HG03066 (cell line): ENCODE results near the gene GBP4.

Experiments used
- ATAC-seq: cut with Tn5 transposase; IDR thresholded peaks from one replicate; pipeline ENCODE4 v1.9.1; 2021; ENCODE audit warnings: low read depth; ENCODE audit not compliant: unreplicated experiment

The GBP4 gene

DNA sequence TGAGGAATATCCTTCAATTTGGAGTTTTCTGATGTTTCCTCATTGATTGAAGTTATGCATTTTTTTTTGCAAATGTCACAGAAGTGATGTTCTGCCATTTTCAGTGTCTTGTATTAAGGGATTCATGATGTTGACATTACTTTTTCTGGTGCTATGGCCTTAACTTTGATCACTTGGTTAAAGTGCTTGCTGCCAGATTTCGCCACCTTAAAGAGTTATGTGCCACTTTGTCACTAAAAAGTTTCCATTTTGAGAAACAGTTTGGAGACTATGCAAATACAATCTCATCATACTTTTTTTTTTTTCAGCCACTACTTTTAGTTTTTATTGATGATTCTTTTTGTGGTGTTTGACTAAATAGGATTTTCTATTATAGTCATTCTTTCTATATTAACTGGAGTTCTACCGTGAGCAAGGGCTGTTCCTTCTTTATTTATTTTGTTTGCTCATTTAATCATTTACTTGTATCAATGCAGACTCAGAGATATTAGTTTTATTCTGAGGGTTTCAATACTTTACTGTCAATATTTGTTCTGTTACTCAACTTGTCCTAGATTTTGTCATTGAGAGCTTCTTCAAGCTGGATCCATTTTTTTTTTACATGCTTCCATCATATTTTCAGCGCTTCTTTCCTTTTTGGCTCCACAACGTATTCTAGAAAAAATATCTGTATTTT is 26.1 kb downstream of the GBP4 start:
- ATAC-seq, result no peak

- no peak for ATAC-seq
Observed at GRCh38 chr1:89171067-89171438, 27.7 kb downstream of the GBP4 start.

DNA sequence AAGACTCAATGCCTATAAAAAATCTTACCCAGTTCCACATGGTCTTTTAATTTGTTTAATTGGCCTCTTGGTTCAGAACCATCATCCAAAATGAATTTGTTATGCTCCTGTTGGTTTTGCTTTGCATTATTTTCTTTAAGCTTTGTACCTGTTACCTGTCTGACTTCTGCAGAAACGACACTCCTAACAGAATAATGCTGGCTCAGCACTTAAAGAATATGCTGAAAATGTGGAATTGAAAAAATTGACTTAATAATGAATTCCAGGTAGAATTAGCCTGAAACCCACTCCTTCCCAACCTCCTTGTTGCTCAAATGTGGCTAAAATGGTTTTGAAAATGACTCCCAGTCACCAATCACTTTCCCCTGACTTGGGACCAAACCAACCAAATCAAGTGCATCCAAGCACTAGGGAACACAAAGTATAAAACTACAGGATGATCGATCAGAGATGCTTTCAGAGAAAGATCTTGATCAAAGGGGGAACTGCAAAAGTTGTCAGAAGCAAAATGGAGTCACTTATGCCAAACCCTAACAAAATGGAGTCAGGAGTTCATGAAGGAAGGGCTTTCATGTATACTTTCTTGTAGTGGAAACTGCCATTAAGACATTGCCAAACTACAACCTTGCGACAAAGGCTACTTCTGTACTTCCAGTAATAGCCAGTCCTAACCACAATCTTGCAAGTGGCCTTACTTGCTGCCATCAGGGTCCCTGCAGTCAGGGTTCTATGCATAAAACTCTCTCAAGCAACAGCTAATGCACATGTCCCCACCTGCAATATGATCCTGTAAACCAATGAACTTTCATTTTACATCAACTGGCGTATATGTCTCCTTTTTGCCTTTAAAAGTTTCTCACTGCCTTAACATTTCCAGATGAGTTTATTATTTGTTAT is 28.3 kb downstream of the GBP4 start:
- no peak for ATAC-seq

DNA sequence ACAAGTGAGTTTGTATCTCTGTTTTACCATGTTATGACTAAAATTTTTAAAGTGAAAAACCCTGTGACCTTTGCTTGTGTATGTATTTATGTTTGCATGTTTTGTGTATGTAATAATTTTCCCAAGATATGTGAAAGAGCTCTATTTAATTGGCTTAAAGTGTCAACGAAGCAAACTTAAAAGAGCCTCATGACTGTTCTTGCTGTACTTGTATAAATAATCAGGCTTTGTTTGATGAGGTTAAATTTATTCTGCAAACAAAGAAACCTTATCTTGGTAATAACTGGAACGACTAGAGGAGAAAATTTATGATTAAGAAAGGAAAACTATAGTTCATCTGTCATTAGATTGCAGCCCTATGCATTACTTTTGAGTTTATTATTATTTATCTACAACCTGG is 29.6 kb downstream of the GBP4 start:
- ATAC-seq, result no peak

DNA sequence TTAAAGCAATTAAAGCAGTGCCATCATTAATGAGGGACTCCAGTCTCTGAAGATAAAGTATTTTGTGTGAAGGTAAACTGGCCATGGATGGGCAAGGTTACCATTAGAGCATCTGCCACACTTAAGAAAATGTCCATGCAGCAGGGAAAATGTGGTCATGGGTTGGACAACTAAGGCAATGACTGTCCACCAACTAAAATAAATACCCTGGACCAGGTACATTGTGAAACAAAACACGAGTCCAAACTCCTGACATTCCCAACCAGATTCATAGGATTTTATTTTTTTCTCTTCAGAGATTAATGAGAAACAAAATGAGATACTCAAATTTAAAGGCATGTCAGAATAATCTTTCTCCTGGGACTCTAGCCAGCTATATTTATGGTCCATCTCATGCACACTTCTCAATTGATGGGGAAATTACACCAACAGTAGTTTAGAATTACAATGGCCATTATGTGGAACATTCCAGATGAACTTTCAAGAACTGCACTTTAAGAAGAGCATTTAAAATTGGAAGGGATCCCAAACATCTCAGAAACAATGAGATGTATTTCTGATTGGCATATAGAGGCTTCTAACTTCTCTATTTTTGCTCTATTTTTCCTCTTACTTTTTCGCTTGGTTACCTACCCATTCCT is 31.0 kb downstream of the GBP4 start:
- ATAC-seq, result no peak

DNA sequence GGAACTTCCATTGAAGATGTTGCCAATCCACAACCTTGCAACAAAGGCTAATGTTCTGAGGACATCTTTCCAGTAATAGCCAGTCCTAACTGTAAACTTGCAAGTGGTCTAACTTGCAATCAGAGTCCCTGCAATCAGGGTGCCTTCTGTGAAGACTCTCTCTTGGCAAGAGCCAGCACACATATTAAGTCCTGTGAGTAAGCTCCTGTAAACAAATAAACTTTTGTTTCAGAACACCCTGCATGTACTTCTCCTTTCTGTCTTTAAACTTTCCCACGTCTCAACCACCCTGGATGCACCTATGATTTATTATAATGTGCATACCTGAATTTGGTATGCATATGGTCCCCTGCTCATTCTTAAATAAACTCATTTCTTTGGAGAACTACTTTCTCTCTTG is 32.0 kb downstream of the GBP4 start:
- ATAC-seq, result no peak

- ATAC-seq, result no peak
Observed at GRCh38 chr1:89165811-89166210, 32.9 kb downstream of the GBP4 start.

DNA sequence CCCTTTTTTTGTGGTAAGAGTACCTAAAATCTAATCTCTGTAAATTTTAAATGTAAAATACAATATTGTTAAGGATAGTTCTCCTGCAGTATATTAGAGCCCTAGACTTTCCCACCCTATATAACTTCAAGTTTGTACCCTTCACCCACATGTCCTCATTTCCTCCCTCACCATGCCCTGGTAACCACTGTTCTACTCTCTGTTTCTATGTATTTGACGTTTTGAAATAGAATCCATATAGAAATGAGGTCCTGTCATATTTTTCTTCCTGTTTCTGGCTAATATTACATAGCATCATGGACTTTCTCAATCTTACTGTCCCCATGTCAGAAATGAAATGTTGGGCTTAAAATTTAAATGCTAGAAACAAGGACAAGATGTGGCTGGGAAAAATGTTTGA is 47.7 kb downstream of the GBP4 start:
- ATAC-seq, result no peak

DNA sequence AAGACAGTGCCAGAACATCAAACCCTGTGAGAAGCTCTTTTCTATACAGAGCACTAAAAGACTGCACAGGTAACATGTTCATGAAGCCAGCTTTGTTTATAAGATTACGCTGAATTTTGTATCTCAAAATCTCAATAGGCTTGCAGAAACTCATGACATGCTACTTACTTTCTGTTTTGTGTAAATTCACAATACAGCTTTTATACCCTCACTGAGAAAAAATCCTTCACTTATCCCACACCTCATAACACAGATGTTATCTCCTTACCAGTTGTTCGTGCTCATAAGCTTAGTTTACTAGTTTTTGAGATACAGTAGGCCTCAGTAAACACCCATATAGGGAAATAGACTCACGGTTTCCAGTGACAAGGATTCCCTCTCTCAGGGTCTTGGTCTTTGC is 48.8 kb downstream of the GBP4 start:
- ATAC-seq, result no peak

GRCh38 chr1:89149229-89149628 is 49.5 kb downstream of the GBP4 start:
- no peak for ATAC-seq

GRCh38 chr1:89147678-89148658 is 50.8 kb downstream of the GBP4 start:
- no peak for ATAC-seq

DNA sequence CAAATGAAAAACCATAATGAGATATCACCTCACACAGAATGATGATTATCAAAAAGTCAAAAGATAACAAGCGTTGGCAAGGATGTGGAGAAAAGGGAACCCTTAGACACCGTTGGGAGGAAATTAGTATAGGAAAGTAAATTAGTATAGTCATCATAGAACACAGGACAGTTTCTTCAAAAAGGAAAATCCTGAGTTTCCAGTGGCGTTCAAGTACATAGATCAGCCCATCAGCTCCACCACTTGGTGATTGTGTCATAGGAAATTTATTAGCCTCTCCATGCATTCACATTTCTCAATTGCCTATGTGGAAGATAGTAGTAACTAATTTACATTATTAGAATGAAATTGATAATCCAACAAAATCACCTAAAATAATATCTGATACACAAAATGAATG is 52.0 kb downstream of the GBP4 start:
- no peak for ATAC-seq

GRCh38 chr1:89143484-89143883 is 55.3 kb downstream of the GBP4 start:
- ATAC-seq, result no peak

DNA sequence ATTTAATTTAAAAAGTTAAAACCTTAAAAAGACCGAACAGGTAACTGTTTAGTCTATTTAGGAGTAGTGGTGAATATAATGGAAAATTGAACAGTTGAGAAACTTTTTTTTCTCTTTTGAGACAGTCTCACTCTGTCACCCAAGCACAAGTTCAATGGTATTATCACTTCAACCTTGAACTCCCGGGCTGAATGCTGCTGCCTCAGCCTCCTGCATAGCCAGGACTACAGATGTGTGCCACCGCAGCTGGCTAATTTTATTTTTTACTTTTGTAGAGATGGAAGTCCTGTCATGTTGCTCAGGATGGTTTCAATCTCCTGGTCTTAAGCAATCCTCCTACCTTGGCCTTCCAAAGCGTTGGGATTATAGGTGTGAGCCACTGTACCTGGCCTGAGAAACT is 56.6 kb downstream of the GBP4 start:
- no peak for ATAC-seq

GRCh38 chr1:89133747-89134146 is 65.0 kb downstream of the GBP4 start:
- no peak for ATAC-seq
